Measurements from ENCODE around the gene CNNM4.

CNNM4 gene

GRCh38 chr2:96828436-96828835 is 67.7 kb downstream of the CNNM4 start:
- no peak for TF ChIP-seq CTCF (IDR thresholded peaks at IDR 0.05; ENCODE audit: low read depth, low read length)
- in situ Hi-C loops (cut with HindIII; ENCODE audit: low sequenced_read_pairs), result no loop called here
- no peak for DNase-seq (ENCODE audit: low read depth, low spot score)
- H3K4me3 ChIP-seq (ENCODE audit: low read depth, low read length), result no peak overlapping the region

GRCh38 chr2:96828874-96829273 is 68.2 kb downstream of the CNNM4 start:
- no peak for TF ChIP-seq CTCF (IDR thresholded peaks at IDR 0.05; ENCODE audit: low read depth, low read length)

GRCh38 chr2:96830044-96830562 is 69.4 kb downstream of the CNNM4 start:
- DNase-seq (ENCODE audit: low read depth, low spot score), result no peak
- TF ChIP-seq CTCF (IDR thresholded peaks at IDR 0.05; ENCODE audit: low read depth, low read length), result no peak
- H3K4me3 ChIP-seq (ENCODE audit: low read depth, low read length), result no peak overlapping the region
- in situ Hi-C loops (cut with HindIII; ENCODE audit: low sequenced_read_pairs), result no loop called here

More at GRCh38 chr2:96828874-96829273, 68.2 kb downstream of the CNNM4 start:
- H3K4me3 ChIP-seq (ENCODE audit: low read depth, low read length), result no peak overlapping the region
- DNase-seq (ENCODE audit: low read depth, low spot score), result no peak
- in situ Hi-C loops (cut with HindIII; ENCODE audit: low sequenced_read_pairs), result no loop called here

GRCh38 chr2:96831679-96832078 is 71.0 kb downstream of the CNNM4 start:
- DNase-seq (ENCODE audit: low read depth, low spot score), result no peak
- in situ Hi-C loops (cut with HindIII; ENCODE audit: low sequenced_read_pairs), result no loop called here
- no peak overlapping the region for H3K4me3 ChIP-seq (ENCODE audit: low read depth, low read length)
- no peak for TF ChIP-seq CTCF (IDR thresholded peaks at IDR 0.05; ENCODE audit: low read depth, low read length)

GRCh38 chr2:96832408-96832753 is 71.7 kb downstream of the CNNM4 start:
- TF ChIP-seq CTCF (IDR thresholded peaks at IDR 0.05; ENCODE audit: low read depth, low read length), result no peak
- DNase-seq (ENCODE audit: low read depth, low spot score), result no peak
- in situ Hi-C loops (cut with HindIII; ENCODE audit: low sequenced_read_pairs), result no loop called here
- H3K4me3 ChIP-seq (ENCODE audit: low read depth, low read length), result no peak overlapping the region

GRCh38 chr2:96832754-96833507 is 72.2 kb downstream of the CNNM4 start:
- no peak overlapping the region for H3K4me3 ChIP-seq (ENCODE audit: low read depth, low read length)
- peak; percentile 15 for DNase-seq (ENCODE audit: low read depth, low spot score)
- no peak for TF ChIP-seq CTCF (IDR thresholded peaks at IDR 0.05; ENCODE audit: low read depth, low read length)
- in situ Hi-C loops (cut with HindIII; ENCODE audit: low sequenced_read_pairs), result no loop called here

All from astrocyte of the spinal cord (primary cell).